Endodermal cell (in vitro differentiated cells): ENCODE results near the gene ARSK. TPM values are rescaled to one million over a fixed set of nuclear protein-coding genes. Genes with fewer than 3 reads are reported as not detected.

ENCODE experiments used
- DNase-seq: peaks from one replicate; pipeline ENCODE4 v3.0.0-alpha.2; 2017
- H3K27ac ChIP-seq: 2 replicates; pipeline ENCODE4 v1.5.1; 2013; ENCODE audit warnings: mild to moderate bottlenecking, low read depth, low read length, moderate library complexity
- H3K27me3 ChIP-seq: 2 replicates; pipeline ENCODE4 v1.6.1; 2013; ENCODE audit warnings: mild to moderate bottlenecking, low read length, moderate library complexity; ENCODE audit not compliant: insufficient read depth, control insufficient read depth, poor library complexity, severe bottlenecking
- H3K36me3 ChIP-seq: 2 replicates; pipeline ENCODE4 v1.7.0; 2013; ENCODE audit warnings: mild to moderate bottlenecking, low read length, moderate library complexity; ENCODE audit not compliant: control insufficient read depth, insufficient read depth
- H3K4me1 ChIP-seq: one replicate; pipeline ENCODE4 v1.7.0; 2013; ENCODE audit warnings: low read length; ENCODE audit not compliant: control insufficient read depth, insufficient read depth
- H3K4me3 ChIP-seq: 2 replicates; pipeline ENCODE4 v1.5.1; 2013; ENCODE audit warnings: mild to moderate bottlenecking, low read length, moderate library complexity
- H3K9ac ChIP-seq: 2 replicates; pipeline ENCODE4 v1.6.1; 2013; ENCODE audit warnings: mild to moderate bottlenecking, low read length, moderate library complexity; ENCODE audit not compliant: poor library complexity, severe bottlenecking; ENCODE audit errors: extremely low read depth
- H3K9me3 ChIP-seq: 2 replicates; pipeline ENCODE4 v1.6.1; 2013; ENCODE audit warnings: mild to moderate bottlenecking, low read length, moderate library complexity; ENCODE audit not compliant: control insufficient read depth
- H3K27ac Mint-ChIP-seq: 2 replicates; pipeline ENCODE4 v1.8.0; 2020; ENCODE audit warnings: mixed read lengths
- H3K27me3 Mint-ChIP-seq: 2 replicates; pipeline ENCODE4 v1.8.0; 2021; ENCODE audit warnings: mild to moderate bottlenecking, mixed read lengths; ENCODE audit not compliant: insufficient read depth
- H3K36me3 Mint-ChIP-seq: 2 replicates; pipeline ENCODE4 v1.8.0; 2020; ENCODE audit warnings: low read depth, mixed read lengths
- H3K4me1 Mint-ChIP-seq: 2 replicates; pipeline ENCODE4 v1.8.0; 2020; ENCODE audit warnings: mixed read lengths
- H3K4me3 Mint-ChIP-seq: 2 replicates; pipeline ENCODE4 v1.8.0; 2020; ENCODE audit warnings: mild to moderate bottlenecking, moderate library complexity, mixed read lengths
- H3K9me3 Mint-ChIP-seq: 2 replicates; pipeline ENCODE4 v1.8.0; 2020; ENCODE audit warnings: mild to moderate bottlenecking, mixed read lengths
- CTCF ChIP-seq: fragments of 200-600 bp; sonication (generic); conservative IDR thresholded peaks from 2 replicates; pipeline ENCODE4 v1.5.0; 2021; ENCODE audit warnings: antibody characterized with exemption, mild to moderate bottlenecking
- WGBS, 2 experiments: methylation state at CpG; one replicate each; pipeline versions ENCODE4 v1.1.5 to v1.1.7; 2013; ENCODE audit warnings: missing lambda C conversion rate in 2 of 2, mixed read lengths in 1 of 2; ENCODE audit not compliant: insufficient coverage in 1 of 2, insufficient read length in 1 of 2; 5-methylcytosine and 5-hydroxymethylcytosine counted together
- total RNA-seq, 2 donors: library from RNA; stranded (reverse); fragmentation: NEBNext Ultra II Directional in 1 of 2; extraction: Animal tissue kit (Norgen Biotek cat#: 25700) in 1 of 2; gene quantifications; 2 replicates in 1 of 2; 3 replicates in 1 of 2; pipeline ENCODE4 v1.2.1, GENCODE V29; 2021

ARSK gene
- total RNA-seq, 2 donors from 2014 or later: 11.7 to 13.5 TPM

- H3K36me3 Mint-ChIP-seq: no peaks in the 10 kb centered on the region
- no peaks in the 10 kb centered on the region for H3K27me3 ChIP-seq
- no peak overlapping the region for H3K9ac ChIP-seq
- no peaks in the 10 kb centered on the region for H3K9me3 Mint-ChIP-seq
- H3K4me3 Mint-ChIP-seq: no peak overlapping the region
- DNase-seq: no peak
- no peaks in the 10 kb centered on the region for H3K4me1 ChIP-seq
- TF ChIP-seq CTCF: no peak
- H3K36me3 ChIP-seq: no peaks in the 10 kb centered on the region
- 86 to 88% methylated on average over 2 to 3 of the region's 3 CpGs for WGBS, 2 experiments
- H3K4me1 Mint-ChIP-seq: peaks cover 2% of the 10 kb centered on the region
- H3K9me3 ChIP-seq: peaks cover 6% of the 10 kb centered on the region
- no peak overlapping the region for H3K4me3 ChIP-seq
- no peaks in the 10 kb centered on the region for H3K27me3 Mint-ChIP-seq
- H3K27ac ChIP-seq: no peak overlapping the region
- H3K27ac Mint-ChIP-seq: no peak overlapping the region
Observed at GRCh38 chr5:95638632-95639031, 83.7 kb downstream of the ARSK start.

GRCh38 chr5:95641741-95642220, 86.9 kb downstream of the ARSK start:
- Mint-ChIP-seq H3K27ac (no peak overlapping the region), H3K27me3 (no peaks in the 10 kb centered on the region), H3K4me1 (peaks cover 2% of the 10 kb centered on the region), H3K4me3 (no peak overlapping the region), H3K9me3 (no peaks in the 10 kb centered on the region), H3K36me3 (no peaks in the 10 kb centered on the region)
- Histone ChIP-seq H3K4me1 (no peaks in the 10 kb centered on the region), H3K27ac (no peak overlapping the region), H3K36me3 (no peaks in the 10 kb centered on the region), H3K4me3 (no peak overlapping the region), H3K9ac (no peak overlapping the region), H3K27me3 (no peaks in the 10 kb centered on the region), H3K9me3 (peaks cover 6% of the 10 kb centered on the region)
- no peak for DNase-seq
- TF ChIP-seq CTCF: no peak
- WGBS, 2 experiments: 89 to 94% methylated on average over 2 to 5 of the region's 5 CpGs

GRCh38 chr5:95643152-95643551, 88.3 kb downstream of the ARSK start:
- TF ChIP-seq CTCF: no peak
- no peak overlapping the region for H3K4me3 Mint-ChIP-seq
- peaks cover 5% of the 10 kb centered on the region for H3K4me1 Mint-ChIP-seq
- no peaks in the 10 kb centered on the region for H3K27me3 ChIP-seq
- no peak for DNase-seq
- H3K9ac ChIP-seq: no peak overlapping the region
- H3K9me3 Mint-ChIP-seq: no peaks in the 10 kb centered on the region
- no peak overlapping the region for H3K4me3 ChIP-seq
- no peaks in the 10 kb centered on the region for H3K36me3 Mint-ChIP-seq
- no peak overlapping the region for H3K27ac ChIP-seq
- no peaks in the 10 kb centered on the region for H3K36me3 ChIP-seq
- WGBS, 2 experiments: 92 to 99% methylated on average over 6 to 7 of the region's 7 CpGs
- H3K4me1 ChIP-seq: no peaks in the 10 kb centered on the region
- H3K27ac Mint-ChIP-seq: no peak overlapping the region
- H3K9me3 ChIP-seq: peaks cover 6% of the 10 kb centered on the region
- H3K27me3 Mint-ChIP-seq: no peaks in the 10 kb centered on the region
